ENCODE results near the gene KLHL15. TPM values are rescaled to one million over a fixed set of nuclear protein-coding genes. Genes with fewer than 3 reads are reported as not detected.

KLHL15 gene, protein sequence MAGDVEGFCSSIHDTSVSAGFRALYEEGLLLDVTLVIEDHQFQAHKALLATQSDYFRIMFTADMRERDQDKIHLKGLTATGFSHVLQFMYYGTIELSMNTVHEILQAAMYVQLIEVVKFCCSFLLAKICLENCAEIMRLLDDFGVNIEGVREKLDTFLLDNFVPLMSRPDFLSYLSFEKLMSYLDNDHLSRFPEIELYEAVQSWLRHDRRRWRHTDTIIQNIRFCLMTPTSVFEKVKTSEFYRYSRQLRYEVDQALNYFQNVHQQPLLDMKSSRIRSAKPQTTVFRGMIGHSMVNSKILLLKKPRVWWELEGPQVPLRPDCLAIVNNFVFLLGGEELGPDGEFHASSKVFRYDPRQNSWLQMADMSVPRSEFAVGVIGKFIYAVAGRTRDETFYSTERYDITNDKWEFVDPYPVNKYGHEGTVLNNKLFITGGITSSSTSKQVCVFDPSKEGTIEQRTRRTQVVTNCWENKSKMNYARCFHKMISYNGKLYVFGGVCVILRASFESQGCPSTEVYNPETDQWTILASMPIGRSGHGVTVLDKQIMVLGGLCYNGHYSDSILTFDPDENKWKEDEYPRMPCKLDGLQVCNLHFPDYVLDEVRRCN
- 15.8 and 16.3 TPM in 2 replicates for total RNA-seq
- long read RNA-seq, partial matches to known transcripts = 1 of 3 reads
- long read RNA-seq, other reads (novel, unspliced or antisense) = 2 of 3 reads

GRCh38 chrX:24027086-24027485 is at the start of gene KLHL15:
Gene KLHL15, minus strand, starts transcription at chrX:24027186. Its CDS starts 20,493 bp downstream, at chrX:24006693.
- Mint-ChIP-seq H3K27me3 (ENCODE audit: unreplicated experiment) (no peaks in the 10 kb centered on the region), H3K36me3 (ENCODE audit: unreplicated experiment) (peaks cover 3% of the 10 kb centered on the region), H3K9me3 (ENCODE audit: unreplicated experiment) (no peaks in the 10 kb centered on the region), H3K4me3 (ENCODE audit: unreplicated experiment) (peak within 1 kb of the TSS; percentile 81), H3K4me1 (ENCODE audit: unreplicated experiment) (peaks cover 19% of the 10 kb centered on the region), H3K27ac (ENCODE audit: unreplicated experiment) (peak within 1 kb of the TSS; percentile 96)
- no peak for DNase-seq (ENCODE audit: extremely low spot score, unreplicated experiment)
- TF ChIP-seq, protein P1, sequence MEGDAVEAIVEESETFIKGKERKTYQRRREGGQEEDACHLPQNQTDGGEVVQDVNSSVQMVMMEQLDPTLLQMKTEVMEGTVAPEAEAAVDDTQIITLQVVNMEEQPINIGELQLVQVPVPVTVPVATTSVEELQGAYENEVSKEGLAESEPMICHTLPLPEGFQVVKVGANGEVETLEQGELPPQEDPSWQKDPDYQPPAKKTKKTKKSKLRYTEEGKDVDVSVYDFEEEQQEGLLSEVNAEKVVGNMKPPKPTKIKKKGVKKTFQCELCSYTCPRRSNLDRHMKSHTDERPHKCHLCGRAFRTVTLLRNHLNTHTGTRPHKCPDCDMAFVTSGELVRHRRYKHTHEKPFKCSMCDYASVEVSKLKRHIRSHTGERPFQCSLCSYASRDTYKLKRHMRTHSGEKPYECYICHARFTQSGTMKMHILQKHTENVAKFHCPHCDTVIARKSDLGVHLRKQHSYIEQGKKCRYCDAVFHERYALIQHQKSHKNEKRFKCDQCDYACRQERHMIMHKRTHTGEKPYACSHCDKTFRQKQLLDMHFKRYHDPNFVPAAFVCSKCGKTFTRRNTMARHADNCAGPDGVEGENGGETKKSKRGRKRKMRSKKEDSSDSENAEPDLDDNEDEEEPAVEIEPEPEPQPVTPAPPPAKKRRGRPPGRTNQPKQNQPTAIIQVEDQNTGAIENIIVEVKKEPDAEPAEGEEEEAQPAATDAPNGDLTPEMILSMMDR (IDR thresholded peaks at IDR 0.05) = no peak

GRCh38 chrX:24069877-24070276 is 42.9 kb upstream of the KLHL15 start:
- no peak overlapping the region for H3K4me3 Mint-ChIP-seq (ENCODE audit: unreplicated experiment)
- TF ChIP-seq, protein P1 (IDR thresholded peaks at IDR 0.05) = no peak
- H3K4me1 Mint-ChIP-seq (ENCODE audit: unreplicated experiment) = no peaks in the 10 kb centered on the region
- peaks cover 57% of the 10 kb centered on the region for H3K36me3 Mint-ChIP-seq (ENCODE audit: unreplicated experiment)
- H3K9me3 Mint-ChIP-seq (ENCODE audit: unreplicated experiment) = no peaks in the 10 kb centered on the region
- no peak overlapping the region for H3K27ac Mint-ChIP-seq (ENCODE audit: unreplicated experiment)
- H3K27me3 Mint-ChIP-seq (ENCODE audit: unreplicated experiment) = no peaks in the 10 kb centered on the region
- no peak for DNase-seq (ENCODE audit: extremely low spot score, unreplicated experiment)

GRCh38 chrX:24063488-24063887 is 36.5 kb upstream of the KLHL15 start:
- TF ChIP-seq, protein P1 (IDR thresholded peaks at IDR 0.05) = no peak
- Mint-ChIP-seq H3K27me3 (ENCODE audit: unreplicated experiment) (no peaks in the 10 kb centered on the region), H3K4me1 (ENCODE audit: unreplicated experiment) (peaks cover 2% of the 10 kb centered on the region), H3K9me3 (ENCODE audit: unreplicated experiment) (no peaks in the 10 kb centered on the region), H3K4me3 (ENCODE audit: unreplicated experiment) (no peak overlapping the region), H3K36me3 (ENCODE audit: unreplicated experiment) (peaks cover 54% of the 10 kb centered on the region), H3K27ac (ENCODE audit: unreplicated experiment) (no peak overlapping the region)
- DNase-seq (ENCODE audit: extremely low spot score, unreplicated experiment) = peak; percentile 23

DNA sequence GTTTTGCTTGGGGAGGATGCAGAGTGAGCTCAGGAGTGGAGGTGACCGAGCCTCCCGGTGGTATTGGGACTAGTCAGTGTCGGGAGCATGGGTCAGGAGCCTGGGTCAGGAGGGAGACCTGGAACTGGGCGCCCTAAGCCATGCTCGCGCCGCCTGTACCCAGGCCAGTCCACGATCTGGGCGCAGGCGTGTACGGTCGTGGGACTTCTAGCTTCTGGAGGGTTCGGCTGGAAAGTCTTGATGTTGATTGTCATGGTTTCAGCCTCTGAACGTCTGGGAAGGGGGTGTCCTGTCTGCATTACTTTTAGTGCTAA is 28.0 kb upstream of the KLHL15 start:
- Mint-ChIP-seq H3K27me3 (ENCODE audit: unreplicated experiment) (no peaks in the 10 kb centered on the region), H3K4me3 (ENCODE audit: unreplicated experiment) (no peak overlapping the region), H3K4me1 (ENCODE audit: unreplicated experiment) (peaks cover 17% of the 10 kb centered on the region), H3K27ac (ENCODE audit: unreplicated experiment) (no peak overlapping the region), H3K36me3 (ENCODE audit: unreplicated experiment) (peaks cover 17% of the 10 kb centered on the region), H3K9me3 (ENCODE audit: unreplicated experiment) (no peaks in the 10 kb centered on the region)
- TF ChIP-seq, protein P1 (IDR thresholded peaks at IDR 0.05) = no peak
- no peak for DNase-seq (ENCODE audit: extremely low spot score, unreplicated experiment)
